T-helper 2 cell treated with Interferon-gamma antibody and Interleukin-4, amounts not matched to agents 5 μg/mL and 100 μg/mL, for 36 hours (primary cell): ENCODE results near the gene GRB2.
"Not testable (repeated sequence)": the region's sequence is repeated elsewhere in the genome, so short reads cannot be mapped to it uniquely, and the experiment has no call there.

ENCODE experiments used
- DNase-seq: peaks from one replicate; pipeline ENCODE4 v3.0.0; 2021; ENCODE audit warnings: low spot score
- H3K27ac Mint-ChIP-seq: one replicate; pipeline ENCODE4 v1.8.0; 2021; ENCODE audit warnings: mild to moderate bottlenecking, mixed read lengths
- H3K27me3 Mint-ChIP-seq: one replicate; pipeline ENCODE4 v1.8.0; 2021; ENCODE audit warnings: low read depth, mixed read lengths
- H3K36me3 Mint-ChIP-seq: one replicate; pipeline ENCODE4 v1.8.0; 2021; ENCODE audit warnings: low read depth, mixed read lengths
- H3K4me1 Mint-ChIP-seq: one replicate; pipeline ENCODE4 v1.8.0; 2021; ENCODE audit warnings: low read depth, mixed read lengths
- H3K4me3 Mint-ChIP-seq: one replicate; pipeline ENCODE4 v1.8.0; 2022; ENCODE audit warnings: mild to moderate bottlenecking, moderate library complexity, mixed read lengths
- H3K9me3 Mint-ChIP-seq: one replicate; pipeline ENCODE4 v1.8.0; 2021; ENCODE audit warnings: mixed read lengths

Gene GRB2

DNA sequence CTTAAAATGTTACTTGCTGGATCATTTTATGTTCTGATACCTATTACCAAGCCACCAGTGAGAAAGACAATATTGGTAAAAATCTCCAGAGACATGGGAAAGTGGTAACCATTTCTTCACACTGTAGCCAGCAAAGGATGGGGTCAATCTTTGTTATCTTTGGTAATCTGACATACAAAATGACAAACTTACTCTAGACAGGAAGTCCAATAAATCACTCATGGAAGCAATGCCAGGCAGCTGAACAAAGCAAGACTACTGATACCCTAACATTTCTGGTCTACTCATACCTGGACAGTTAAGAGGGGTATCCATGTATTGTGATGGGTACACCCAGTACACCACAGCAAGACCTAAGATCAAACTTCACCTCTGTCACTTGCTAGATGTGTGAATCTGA lies 19.0 kb downstream of the GRB2 start:
- Mint-ChIP-seq H3K4me3 (no peak overlapping the region), H3K36me3 (peaks cover 27% of the 10 kb centered on the region), H3K27ac (peak overlapping the region; percentile 24), H3K27me3 (no peaks in the 10 kb centered on the region), H3K4me1 (peaks cover 34% of the 10 kb centered on the region), H3K9me3 (no peaks in the 10 kb centered on the region)
- no peak for DNase-seq

DNA sequence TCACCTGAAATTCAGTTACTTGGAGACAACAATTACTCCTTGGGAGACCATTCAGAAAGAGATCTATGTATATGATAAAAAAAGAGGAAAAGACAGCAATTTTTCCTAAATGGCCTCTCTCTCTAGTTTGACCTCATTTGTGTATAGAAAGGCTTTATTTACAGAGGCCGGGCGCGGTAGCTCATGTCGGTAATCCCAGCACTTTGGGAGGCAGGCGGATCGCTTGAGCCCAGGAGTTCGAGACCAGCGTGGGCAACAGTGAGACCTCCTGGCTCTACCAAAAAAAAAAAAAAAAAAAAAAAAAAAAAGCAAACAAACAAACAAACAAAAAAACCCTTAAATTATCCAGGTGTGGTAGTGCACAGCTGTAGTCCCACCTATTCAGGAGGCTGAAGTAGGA lies 20.7 kb downstream of the GRB2 start:
- no peaks in the 10 kb centered on the region for H3K9me3 Mint-ChIP-seq
- H3K4me3 Mint-ChIP-seq, result no peak overlapping the region
- peaks cover 21% of the 10 kb centered on the region for H3K36me3 Mint-ChIP-seq
- no peak overlapping the region for H3K27ac Mint-ChIP-seq
- H3K27me3 Mint-ChIP-seq, result no peaks in the 10 kb centered on the region
- DNase-seq, result no peak
- peaks cover 33% of the 10 kb centered on the region for H3K4me1 Mint-ChIP-seq

DNA sequence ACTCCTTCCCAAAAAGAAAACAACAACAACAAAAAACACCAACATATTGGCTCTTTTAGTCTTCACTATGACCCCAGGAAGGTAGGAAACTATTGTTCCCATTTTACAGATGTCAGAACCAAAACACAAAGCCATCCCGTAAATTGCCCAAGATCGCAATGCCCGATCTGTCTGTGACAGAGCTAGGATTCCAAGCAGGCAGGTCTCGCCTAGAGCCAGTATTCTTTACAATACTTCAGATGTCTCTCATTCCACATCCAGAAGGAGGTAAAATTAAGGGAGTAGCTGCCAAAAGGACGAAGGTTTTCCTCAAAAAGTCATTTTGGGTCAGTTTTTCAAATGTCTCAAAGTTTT lies 21.7 kb downstream of the GRB2 start:
- no peak overlapping the region for H3K4me3 Mint-ChIP-seq
- H3K27me3 Mint-ChIP-seq, result no peaks in the 10 kb centered on the region
- peaks cover 30% of the 10 kb centered on the region for H3K4me1 Mint-ChIP-seq
- no peaks in the 10 kb centered on the region for H3K9me3 Mint-ChIP-seq
- H3K36me3 Mint-ChIP-seq, result peaks cover 17% of the 10 kb centered on the region
- DNase-seq, result no peak
- no peak overlapping the region for H3K27ac Mint-ChIP-seq

DNA sequence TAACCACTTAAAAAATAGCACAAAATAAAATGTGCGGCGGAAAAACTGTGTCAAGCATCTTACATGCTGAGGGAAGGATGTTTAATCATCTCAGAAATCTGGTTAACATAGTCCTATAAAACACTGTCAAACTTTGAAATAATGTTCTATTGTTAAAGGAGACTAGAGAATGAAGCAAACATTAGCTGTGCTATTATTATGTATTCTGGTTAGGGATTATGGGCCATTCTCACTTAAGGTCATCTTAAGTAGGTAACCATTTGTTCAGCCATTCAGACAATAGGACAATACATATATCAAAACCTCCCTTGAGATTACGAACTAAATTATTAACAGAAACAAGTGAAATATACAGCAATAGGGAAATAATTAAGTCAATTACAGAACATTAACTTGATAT lies 24.7 kb downstream of the GRB2 start:
- no peak overlapping the region for H3K27ac Mint-ChIP-seq
- H3K27me3 Mint-ChIP-seq, result no peaks in the 10 kb centered on the region
- peaks cover 26% of the 10 kb centered on the region for H3K36me3 Mint-ChIP-seq
- H3K4me1 Mint-ChIP-seq, result peaks cover 20% of the 10 kb centered on the region
- no peaks in the 10 kb centered on the region for H3K9me3 Mint-ChIP-seq
- no peak overlapping the region for H3K4me3 Mint-ChIP-seq
- DNase-seq, result no peak

DNA sequence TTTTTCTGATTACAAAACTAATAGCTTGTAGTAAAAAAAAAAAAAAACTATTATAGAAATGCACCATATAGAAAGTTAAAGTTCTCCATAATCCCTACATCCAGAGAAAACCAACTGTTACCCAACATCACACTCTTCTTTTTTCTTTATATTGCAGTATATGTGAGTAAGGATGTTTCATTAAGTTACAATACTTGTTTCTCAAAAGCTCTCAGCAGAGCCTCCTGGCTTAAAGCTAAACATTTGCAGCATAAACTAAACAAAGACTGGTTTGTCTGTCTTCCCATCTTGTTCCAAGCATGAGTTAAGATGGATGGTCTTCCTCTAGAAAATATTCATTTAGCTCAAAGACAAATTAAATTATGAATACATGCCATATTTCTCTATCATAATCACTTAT lies 25.2 kb downstream of the GRB2 start:
- Mint-ChIP-seq H3K27ac (no peak overlapping the region), H3K4me3 (no peak overlapping the region), H3K36me3 (peaks cover 30% of the 10 kb centered on the region), H3K27me3 (no peaks in the 10 kb centered on the region), H3K4me1 (peaks cover 20% of the 10 kb centered on the region), H3K9me3 (no peaks in the 10 kb centered on the region)
- no peak for DNase-seq

DNA sequence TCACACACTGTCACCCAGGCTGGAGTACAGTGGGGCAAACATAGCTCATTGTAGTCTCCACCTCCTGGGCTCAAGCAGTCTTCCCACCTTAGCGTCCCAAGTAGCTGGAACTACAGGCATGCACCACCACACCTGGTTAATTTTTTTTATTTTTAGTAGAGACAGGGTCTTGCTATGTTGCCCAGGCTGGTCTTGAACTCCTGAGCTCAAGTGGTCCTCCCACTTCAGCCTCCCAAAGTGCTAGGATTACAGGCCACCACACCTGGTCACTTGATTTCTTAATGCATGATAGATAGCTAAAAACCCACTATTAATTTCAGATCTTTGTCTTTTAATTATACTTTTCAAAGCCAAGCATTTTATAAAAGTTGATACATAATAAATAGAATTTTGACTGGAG lies 26.1 kb downstream of the GRB2 start:
- peaks cover 23% of the 10 kb centered on the region for H3K4me1 Mint-ChIP-seq
- DNase-seq, H3K27ac Mint-ChIP-seq, H3K27me3 Mint-ChIP-seq, H3K9me3 Mint-ChIP-seq, H3K4me3 Mint-ChIP-seq: not testable (repeated sequence)
- H3K36me3 Mint-ChIP-seq, result peaks cover 35% of the 10 kb centered on the region

DNA sequence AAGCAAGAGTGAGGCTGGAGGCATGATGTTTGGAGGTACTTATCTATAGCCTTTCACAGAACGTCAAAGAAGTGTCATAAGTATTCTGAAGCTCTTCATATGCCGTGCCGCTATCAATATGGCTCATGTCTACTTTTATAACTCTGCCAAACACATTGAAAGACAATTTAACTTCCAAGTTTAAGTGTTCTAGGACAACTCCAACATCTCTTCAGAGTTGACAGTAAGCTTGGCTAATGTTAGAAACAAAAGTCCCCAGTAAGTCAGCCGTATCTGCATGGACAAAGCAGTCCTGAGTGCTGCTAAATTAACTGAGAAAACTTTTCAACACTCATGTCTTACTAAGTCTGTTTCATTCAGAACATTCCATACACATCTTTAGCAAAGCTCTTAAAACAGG lies 32.2 kb downstream of the GRB2 start:
- H3K36me3 Mint-ChIP-seq, result peaks cover 39% of the 10 kb centered on the region
- no peak for DNase-seq
- no peaks in the 10 kb centered on the region for H3K27me3 Mint-ChIP-seq
- no peak overlapping the region for H3K27ac Mint-ChIP-seq
- peak overlapping the region; percentile 3 for H3K4me3 Mint-ChIP-seq
- H3K4me1 Mint-ChIP-seq, result peaks cover 40% of the 10 kb centered on the region
- H3K9me3 Mint-ChIP-seq, result no peaks in the 10 kb centered on the region

DNA sequence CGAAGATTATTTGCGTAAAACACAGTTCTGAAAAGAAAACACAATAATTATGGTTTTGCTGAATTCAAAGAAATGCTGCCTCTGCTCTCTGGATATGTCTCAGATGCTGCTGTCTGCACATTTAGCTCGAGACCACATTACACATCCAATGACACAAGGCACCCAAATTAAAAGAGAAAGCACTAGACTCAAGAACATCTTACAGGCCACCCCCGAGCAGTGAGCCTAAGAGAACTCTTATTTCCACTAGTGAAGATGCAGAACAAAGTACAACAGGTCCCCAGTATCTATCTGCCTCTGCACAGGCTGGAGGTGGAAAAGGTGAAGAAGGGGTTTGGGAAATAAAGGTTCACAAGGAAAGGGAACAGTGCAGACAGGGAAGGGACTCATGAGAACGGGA lies 33.5 kb downstream of the GRB2 start:
- peak overlapping the region; percentile 67 for H3K27ac Mint-ChIP-seq
- DNase-seq, result peak; percentile 27
- peaks cover 31% of the 10 kb centered on the region for H3K36me3 Mint-ChIP-seq
- H3K4me3 Mint-ChIP-seq, result peak overlapping the region; percentile 28
- no peaks in the 10 kb centered on the region for H3K9me3 Mint-ChIP-seq
- peaks cover 46% of the 10 kb centered on the region for H3K4me1 Mint-ChIP-seq
- no peaks in the 10 kb centered on the region for H3K27me3 Mint-ChIP-seq

DNA sequence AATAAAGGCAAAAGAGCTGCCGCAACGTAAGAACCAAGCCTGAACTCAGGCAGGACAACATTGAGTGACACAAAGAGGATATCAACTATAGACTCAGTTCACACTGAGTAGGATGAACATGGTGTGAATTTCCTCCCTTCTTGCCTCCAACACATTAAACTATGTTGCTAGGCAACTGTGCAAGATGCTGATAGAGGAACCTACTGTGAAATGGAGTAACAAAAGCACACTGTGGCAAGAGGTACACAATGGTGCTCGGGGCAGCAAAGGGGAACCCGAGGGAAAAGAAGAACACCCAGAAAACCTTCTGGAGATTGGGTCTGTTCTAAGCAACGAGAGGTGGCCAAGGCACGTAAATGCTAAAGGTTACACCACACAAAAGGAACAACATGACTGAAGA lies 34.1 kb downstream of the GRB2 start:
- Mint-ChIP-seq H3K4me1 (peaks cover 51% of the 10 kb centered on the region), H3K36me3 (peaks cover 26% of the 10 kb centered on the region), H3K9me3 (no peaks in the 10 kb centered on the region), H3K27me3 (no peaks in the 10 kb centered on the region), H3K27ac (peak overlapping the region; percentile 67), H3K4me3 (peak overlapping the region; percentile 39)
- no peak for DNase-seq

DNA sequence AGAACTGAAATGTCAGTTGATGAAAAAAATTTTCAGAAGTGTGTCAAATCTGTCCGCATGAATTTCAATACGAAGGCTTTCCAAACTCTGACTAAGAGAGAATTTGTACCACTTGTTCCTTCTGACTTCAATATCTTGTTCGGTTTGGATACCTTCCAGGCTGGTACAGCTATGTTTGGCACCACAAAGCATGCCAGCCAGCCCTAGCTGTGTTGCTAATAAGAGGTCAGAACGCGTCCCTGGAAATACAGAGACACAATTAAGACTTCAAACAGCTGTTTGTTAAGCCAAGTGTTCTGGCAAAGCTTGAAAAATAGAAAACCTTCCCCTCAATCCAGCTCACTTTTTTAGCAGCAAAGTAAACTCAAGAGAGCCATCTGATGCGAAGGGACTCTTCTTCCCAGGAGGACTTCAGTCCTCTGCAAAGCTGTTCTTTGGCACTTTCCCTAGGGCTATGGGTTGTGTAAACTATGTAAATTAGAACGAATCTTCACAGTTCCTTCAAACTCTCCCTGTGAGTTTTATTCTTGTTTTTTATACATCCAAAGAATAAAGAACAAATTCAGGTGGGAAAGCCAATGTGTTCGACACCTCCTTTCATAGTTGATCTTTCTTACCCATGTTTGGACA lies 35.1 kb downstream of the GRB2 start:
- H3K27me3 Mint-ChIP-seq, result no peaks in the 10 kb centered on the region
- no peak for DNase-seq
- H3K27ac Mint-ChIP-seq, result no peak overlapping the region
- H3K9me3 Mint-ChIP-seq, result no peaks in the 10 kb centered on the region
- peaks cover 60% of the 10 kb centered on the region for H3K4me1 Mint-ChIP-seq
- H3K4me3 Mint-ChIP-seq, result no peak overlapping the region
- peaks cover 22% of the 10 kb centered on the region for H3K36me3 Mint-ChIP-seq

DNA sequence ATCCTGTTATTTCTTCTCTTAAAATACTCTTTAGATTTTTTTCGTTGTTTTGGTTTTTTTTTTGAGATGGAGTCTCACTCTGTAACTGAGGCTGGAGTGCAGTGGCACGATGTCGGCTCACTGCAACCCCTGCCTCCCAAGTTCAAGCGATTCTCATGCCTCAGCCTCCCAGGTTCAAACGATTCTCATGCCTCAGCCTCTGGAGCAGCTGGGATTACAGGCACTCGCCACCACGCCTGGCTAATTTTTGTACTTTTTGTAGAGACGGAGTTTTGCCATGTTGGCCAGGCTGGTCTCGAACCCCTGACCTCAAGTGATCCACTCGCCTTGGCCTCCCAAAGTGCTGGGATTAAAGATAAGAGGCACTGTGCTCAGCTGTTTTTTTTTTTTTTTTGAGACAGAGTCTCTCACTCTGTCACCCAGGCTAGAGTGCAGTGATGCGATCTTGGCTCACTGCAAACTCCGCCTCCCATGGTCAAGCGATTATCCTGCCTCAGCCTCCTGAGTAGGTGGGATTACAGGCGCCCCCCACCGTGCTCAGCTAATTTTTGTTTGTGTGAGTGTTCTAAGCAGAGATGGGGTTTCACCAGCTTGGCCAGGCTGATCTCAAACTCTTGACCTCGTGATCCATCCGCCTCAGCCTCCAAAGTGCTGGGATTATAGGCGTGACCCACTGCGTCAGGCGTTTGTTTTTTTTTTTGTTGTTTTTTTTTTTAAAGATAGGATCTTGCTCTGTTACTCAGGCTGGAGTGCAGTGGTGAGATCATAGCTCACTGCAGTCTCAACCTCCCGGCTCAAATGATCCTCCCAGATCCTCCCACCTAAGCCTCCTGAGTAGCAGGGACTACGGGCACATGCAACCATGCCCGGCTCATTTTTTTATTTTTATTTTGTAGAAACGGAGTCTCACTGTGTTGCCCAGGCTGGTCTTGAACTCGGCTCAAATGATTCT lies 37.4 kb downstream of the GRB2 start:
- H3K9me3 Mint-ChIP-seq, DNase-seq, H3K27me3 Mint-ChIP-seq: not testable (repeated sequence)
- Mint-ChIP-seq H3K4me1 (peaks cover 74% of the 10 kb centered on the region), H3K27ac (peak overlapping the region; percentile 34), H3K4me3 (peak overlapping the region; percentile 27), H3K36me3 (peaks cover 14% of the 10 kb centered on the region)

DNA sequence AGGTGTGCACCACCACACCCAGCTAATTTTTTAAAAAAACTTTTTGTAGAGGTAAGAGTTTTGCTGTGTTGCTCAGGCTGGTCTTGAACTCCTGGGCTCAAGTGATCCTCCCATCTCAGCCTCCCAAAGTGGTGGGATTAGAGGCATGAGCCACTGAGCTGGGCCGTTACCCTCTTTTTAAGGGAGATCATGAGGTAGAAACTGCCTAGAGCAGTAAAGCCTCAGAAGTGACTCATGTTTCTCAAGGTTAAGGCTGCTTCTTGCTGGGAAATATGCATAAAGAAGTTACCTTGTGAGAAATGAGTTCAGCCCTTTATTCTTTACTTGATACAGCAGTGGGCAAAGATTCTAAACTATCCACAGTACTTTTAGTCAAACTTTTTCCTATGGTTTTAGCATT lies 38.2 kb downstream of the GRB2 start:
- Mint-ChIP-seq H3K27me3 (no peaks in the 10 kb centered on the region), H3K4me1 (peaks cover 75% of the 10 kb centered on the region), H3K9me3 (no peaks in the 10 kb centered on the region), H3K27ac (peak overlapping the region; percentile 47), H3K36me3 (peaks cover 12% of the 10 kb centered on the region), H3K4me3 (no peak overlapping the region)
- DNase-seq, result no peak

DNA sequence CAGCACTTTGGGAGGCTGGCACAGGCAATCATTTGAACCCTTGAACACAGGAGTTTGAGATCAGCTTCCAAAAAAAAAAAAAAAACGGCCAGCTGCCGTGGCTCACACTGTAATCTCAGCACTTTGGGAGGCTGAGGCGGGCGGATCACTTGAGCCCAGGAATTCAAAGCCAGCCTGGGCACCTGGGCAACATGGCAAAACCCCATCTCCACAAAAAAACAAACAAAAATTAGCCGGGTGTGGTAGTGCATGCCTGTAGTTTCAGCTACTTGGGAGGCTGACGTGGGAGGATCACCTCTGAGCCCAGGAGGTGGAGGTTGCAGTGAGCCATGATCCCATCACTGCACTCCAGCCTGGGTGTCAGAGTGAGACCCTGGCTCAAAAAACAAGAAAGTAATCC lies 39.0 kb downstream of the GRB2 start:
- no peak for DNase-seq
- peaks cover 74% of the 10 kb centered on the region for H3K4me1 Mint-ChIP-seq
- peaks cover 8% of the 10 kb centered on the region for H3K36me3 Mint-ChIP-seq
- no peaks in the 10 kb centered on the region for H3K9me3 Mint-ChIP-seq
- H3K4me3 Mint-ChIP-seq, result peak overlapping the region; percentile 58
- no peaks in the 10 kb centered on the region for H3K27me3 Mint-ChIP-seq
- no peak overlapping the region for H3K27ac Mint-ChIP-seq

DNA sequence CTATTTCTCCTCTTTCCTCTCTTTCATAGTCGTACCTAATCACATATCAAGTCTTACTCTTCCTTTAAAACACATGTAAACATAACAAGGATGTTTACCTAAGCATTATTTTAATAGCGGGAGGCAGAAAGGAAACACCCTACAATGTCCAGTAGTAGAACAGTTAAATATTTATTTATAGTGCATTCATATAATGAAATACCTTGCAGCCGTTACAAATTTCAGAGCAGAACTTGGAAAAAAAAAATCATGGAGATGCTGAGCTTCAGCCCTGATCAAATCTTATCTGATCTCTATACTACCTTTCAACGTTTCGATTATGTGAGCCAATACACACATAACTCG lies 39.6 kb downstream of the GRB2 start:
- H3K9me3 Mint-ChIP-seq, result no peaks in the 10 kb centered on the region
- no peaks in the 10 kb centered on the region for H3K27me3 Mint-ChIP-seq

More for the DNA sequence above, 39.6 kb downstream of the GRB2 start:
- Mint-ChIP-seq H3K36me3 (peaks cover 7% of the 10 kb centered on the region), H3K27ac (peak overlapping the region; percentile 64), H3K4me3 (peak overlapping the region; percentile 58), H3K4me1 (peaks cover 75% of the 10 kb centered on the region)
- no peak for DNase-seq
